Esophagus muscularis mucosa (tissue), 3 donors: Measurements from ENCODE around the gene NOC3L.

ENCODE experiments used
- CTCF ChIP-seq, 3 experiments: fragments of 200-600 bp in 2 of 3; fragments of 450-650 bp in 1 of 3; sonication (generic) in 2 of 3; IDR thresholded peaks; one replicate each; pipeline ENCODE4 v1.5.1; 2017 to 2019; ENCODE audit warnings: antibody characterized with exemption in 3 of 3, mild to moderate bottlenecking in 2 of 3, moderate library complexity in 1 of 3
- POLR2A ChIP-seq: fragments of 450-650 bp; IDR thresholded peaks from one replicate; pipeline ENCODE4 v1.6.1; 2017; ENCODE audit warnings: antibody characterized with exemption, moderate library complexity, mild to moderate bottlenecking, low read depth
- POLR2AphosphoS5 ChIP-seq, 2 donors: sonication (generic); formaldehyde crosslinking; IDR thresholded peaks; one replicate each; pipeline ENCODE4 v1.6.1; 2017; ENCODE audit warnings: antibody characterized with exemption in 2 of 2

- TF ChIP-seq CTCF (IDR thresholded peaks at IDR 0.05) (no peak), POLR2AphosphoS5 (IDR thresholded peaks at IDR 0.05) (no peak), POLR2A (no peak)
These were observed 46.2 kb downstream of the NOC3L start for GRCh38 chr10:94316560-94316959.
